GM13976 (cell line): ENCODE measurements around the gene COIL.

Experiments
- DNase-seq: peaks from one replicate; pipeline ENCODE4 v3.0.0; 2012; ENCODE audit warnings: low spot score
- CTCF ChIP-seq: IDR thresholded peaks from 2 replicates; pipeline ENCODE4 v1.5.1; 2012; ENCODE audit warnings: borderline replicate concordance, mild to moderate bottlenecking; ENCODE audit not compliant: insufficient read depth; ENCODE audit errors: extremely low read depth, missing control alignments, control extremely low read depth
- in situ Hi-C: fragments of 300-500 bp; cut with MboI; formaldehyde crosslinking; loops from one replicate; pipeline ENCODE4 v1.12.0; 2022; ENCODE audit warnings: low sequenced_read_pairs, mixed read lengths, inconsistent platforms; ENCODE audit not compliant: unreplicated experiment

The COIL gene

GRCh38 chr17:56960596-56961538 lies at the start of gene COIL:
TSS of gene COIL (minus strand) at chr17:56961050. CDS start at chr17:56961019, 31 bp downstream.
- DNase-seq, result peak; percentile 93
- in situ Hi-C loops, result no loop called here

GRCh38 chr17:57010487-57010886 lies 49.6 kb upstream of the COIL start:
- in situ Hi-C loops, result no loop called here
- no peak for DNase-seq
- TF ChIP-seq CTCF, result no peak

More at GRCh38 chr17:56960596-56961538, at the start of gene COIL:
- peak; percentile 98 for TF ChIP-seq CTCF

- in situ Hi-C loops, result no loop called here
- peak; percentile 77 for DNase-seq
- peak; percentile 65 for TF ChIP-seq CTCF
These were observed 49.0 kb upstream of the COIL start for GRCh38 chr17:57009737-57010445.

- DNase-seq, result no peak
- in situ Hi-C loops, result no loop called here
- no peak for TF ChIP-seq CTCF
These were observed 48.1 kb upstream of the COIL start for GRCh38 chr17:57008958-57009357.

- in situ Hi-C loops, result no loop called here
- TF ChIP-seq CTCF, result no peak
- no peak for DNase-seq
These were observed 45.2 kb upstream of the COIL start for GRCh38 chr17:57006040-57006439.

GRCh38 chr17:57004944-57005579 lies 44.2 kb upstream of the COIL start:
- peak; percentile 70 for DNase-seq
- TF ChIP-seq CTCF, result no peak
- in situ Hi-C loops, result no loop called here
